Neuronal stem cell (in vitro differentiated cells): ENCODE results near the gene PRR11.

Experiments used
- DNase-seq: peaks from one replicate; pipeline ENCODE4 v3.0.0-alpha.2; 2013; ENCODE audit warnings: low spot score
- H2AFZ ChIP-seq: one replicate; pipeline ENCODE4 v1.6.1; 2013; ENCODE audit warnings: mild to moderate bottlenecking, low read length, inconsistent platforms
- H2AK5ac ChIP-seq: 2 replicates; pipeline ENCODE4 v1.6.1; 2013; ENCODE audit warnings: low read depth, mild to moderate bottlenecking, inconsistent platforms, low read length, moderate library complexity, mixed read lengths
- H2BK120ac ChIP-seq: 2 replicates; pipeline ENCODE4 v1.6.1; 2013; ENCODE audit warnings: low read depth, mild to moderate bottlenecking, inconsistent platforms, low read length, moderate library complexity, mixed read lengths
- H2BK12ac ChIP-seq: one replicate; pipeline ENCODE4 v1.6.1; 2013; ENCODE audit warnings: low read length, inconsistent platforms
- H2BK15ac ChIP-seq: 2 replicates; pipeline ENCODE4 v1.6.1; 2013; ENCODE audit warnings: mild to moderate bottlenecking, low read length, inconsistent platforms, mixed read lengths
- H2BK5ac ChIP-seq: one replicate; pipeline ENCODE4 v1.6.1; 2013; ENCODE audit warnings: inconsistent platforms, mild to moderate bottlenecking, low read length, moderate library complexity
- H3K14ac ChIP-seq: one replicate; pipeline ENCODE4 v1.6.1; 2013; ENCODE audit warnings: low read length, inconsistent platforms
- H3K18ac ChIP-seq: 2 replicates; pipeline ENCODE4 v1.6.1; 2013; ENCODE audit warnings: low read length, inconsistent platforms
- H3K23ac ChIP-seq: 2 replicates; pipeline ENCODE4 v1.6.1; 2013; ENCODE audit warnings: low read depth, mild to moderate bottlenecking, mixed read lengths, low read length, inconsistent platforms; ENCODE audit not compliant: poor library complexity
- H3K27ac ChIP-seq: replicated peaks from 3 replicates; pipeline ENCODE4 v1.5.1; 2013; ENCODE audit warnings: low read length, inconsistent platforms
- H3K27me3 ChIP-seq, 3 experiments: 2 replicates each; pipeline ENCODE4 v1.6.1; 2013; ENCODE audit warnings: low read length in 3 of 3, mild to moderate bottlenecking in 2 of 3, inconsistent platforms in 1 of 3, low read depth in 1 of 3, mixed read lengths in 1 of 3, moderate library complexity in 1 of 3; ENCODE audit not compliant: control insufficient read depth in 3 of 3, insufficient read depth in 3 of 3
- H3K36me3 ChIP-seq, 2 donors: replicated peaks in 1 of 2; 2 replicates each; pipeline ENCODE4 v1.6.1; 2013; ENCODE audit warnings: low read length in 2 of 2; ENCODE audit not compliant: control insufficient read depth in 2 of 2, insufficient read depth in 2 of 2
- H3K4ac ChIP-seq: 2 replicates; pipeline ENCODE4 v1.6.1; 2013; ENCODE audit warnings: inconsistent platforms, mild to moderate bottlenecking, low read length, moderate library complexity
- H3K4me1 ChIP-seq, 2 donors: 1 replicate in 1 of 2; 2 replicates in 1 of 2; pipeline ENCODE4 v1.6.1; 2013; ENCODE audit warnings: low read length in 2 of 2, low read depth in 1 of 2; ENCODE audit not compliant: control insufficient read depth in 2 of 2, insufficient read depth in 1 of 2
- H3K4me2 ChIP-seq: one replicate; pipeline ENCODE4 v1.6.1; 2013; ENCODE audit warnings: mild to moderate bottlenecking, low read length, inconsistent platforms; ENCODE audit not compliant: insufficient read depth, poor library complexity, severe bottlenecking
- H3K4me3 ChIP-seq, 2 donors: 2 replicates each; pipeline ENCODE4 v1.5.1; 2013; ENCODE audit warnings: low read length in 2 of 2, mild to moderate bottlenecking in 2 of 2, inconsistent platforms in 1 of 2, moderate library complexity in 1 of 2
- H3K79me1 ChIP-seq: one replicate; pipeline ENCODE4 v1.6.1; 2013; ENCODE audit warnings: low read depth, mild to moderate bottlenecking, inconsistent platforms, low read length, moderate library complexity
- H3K9ac ChIP-seq: one replicate; pipeline ENCODE4 v1.6.1; 2013; ENCODE audit warnings: mild to moderate bottlenecking, low read depth, low read length, inconsistent platforms; ENCODE audit not compliant: poor library complexity
- H3K9me3 ChIP-seq, 2 donors: replicated peaks in 1 of 2; 2 replicates each; pipeline versions ENCODE3 to v1.6.1; 2013; ENCODE audit warnings: low read length in 2 of 2, mild to moderate bottlenecking in 2 of 2, inconsistent platforms in 1 of 2, low read depth in 1 of 2, mixed read lengths in 1 of 2, moderate library complexity in 1 of 2; ENCODE audit not compliant: control insufficient read depth in 2 of 2, insufficient read depth in 1 of 2
- H4K8ac ChIP-seq: one replicate; pipeline ENCODE4 v1.6.1; 2013; ENCODE audit warnings: low read depth, mild to moderate bottlenecking, inconsistent platforms, low read length, moderate library complexity
- H4K91ac ChIP-seq: one replicate; pipeline ENCODE4 v1.6.1; 2013; ENCODE audit warnings: low read length, low read depth, mild to moderate bottlenecking, inconsistent platforms; ENCODE audit not compliant: poor library complexity
- WGBS, 2 donors: extraction: QIAGEN DNeasy Blood & Tissue Kit; methylation state at CpG; one replicate each; pipeline ENCODE4 v1.1.7; 2013; ENCODE audit warnings: missing lambda C conversion rate in 2 of 2, mixed read lengths in 1 of 2; ENCODE audit not compliant: insufficient read length in 2 of 2, insufficient replicate concordance in 1 of 2; ENCODE audit errors: extremely low coverage in 2 of 2; 5-methylcytosine and 5-hydroxymethylcytosine counted together

PRR11 gene

GRCh38 chr17:59199398-59199797 is 43.9 kb downstream of the PRR11 start:
- Histone ChIP-seq H3K9me3 (no peaks in the 10 kb centered on the region), H3K23ac (no peak overlapping the region), H3K18ac (no peak overlapping the region), H2BK120ac (no peak overlapping the region), H3K14ac (no peak overlapping the region), H2BK5ac (no peak overlapping the region), H3K4me3 (no peak overlapping the region), H2AFZ (no peak overlapping the region), H3K79me1 (no peaks in the 10 kb centered on the region), H3K36me3 (peaks cover 31 to 94% of the 10 kb centered on the region in 2 donors), H2BK12ac (no peak overlapping the region), H3K4me1 (no peaks in the 10 kb centered on the region), H2AK5ac (no peak overlapping the region), H3K4me2 (no peak overlapping the region), H3K27me3 (no peaks in the 10 kb centered on the region), H4K8ac (no peak overlapping the region), H3K27ac (no peak overlapping the region), H3K4ac (no peak overlapping the region), H3K9ac (no peak overlapping the region), H4K91ac (no peak overlapping the region), H2BK15ac (no peak overlapping the region)
- WGBS, 2 donors = no CpG with 5 or more reads among the region's 4 CpGs
- DNase-seq = no peak

GRCh38 chr17:59202320-59202719 is 46.8 kb downstream of the PRR11 start:
- Histone ChIP-seq H3K4me2 (no peak overlapping the region), H3K18ac (no peak overlapping the region), H3K14ac (no peak overlapping the region), H2BK15ac (no peak overlapping the region), H3K36me3 (peaks cover 22 to 66% of the 10 kb centered on the region in 2 donors), H3K79me1 (no peaks in the 10 kb centered on the region), H3K4me3 (no peak overlapping the region), H2BK12ac (no peak overlapping the region), H3K9me3 (no peaks in the 10 kb centered on the region), H3K9ac (no peak overlapping the region), H2BK5ac (no peak overlapping the region), H3K23ac (no peak overlapping the region), H2BK120ac (no peak overlapping the region), H2AFZ (no peak overlapping the region), H3K4ac (no peak overlapping the region), H4K91ac (no peak overlapping the region), H3K27me3 (no peaks in the 10 kb centered on the region), H3K27ac (no peak overlapping the region), H3K4me1 (no peaks in the 10 kb centered on the region), H2AK5ac (no peak overlapping the region), H4K8ac (no peak overlapping the region)
- no CpG with 5 or more reads among the region's 1 CpG for WGBS, 2 donors
- no peak for DNase-seq

GRCh38 chr17:59219370-59219769 is 63.8 kb downstream of the PRR11 start:
- Histone ChIP-seq H3K27ac (no peak overlapping the region), H3K79me1 (no peaks in the 10 kb centered on the region), H3K18ac (no peak overlapping the region), H2BK15ac (no peak overlapping the region), H3K4me3 (no peak overlapping the region), H2BK12ac (no peak overlapping the region), H3K14ac (no peak overlapping the region), H2AFZ (peak overlapping the region; percentile 97), H4K91ac (no peak overlapping the region), H2BK5ac (no peak overlapping the region), H4K8ac (no peak overlapping the region), H3K9ac (no peak overlapping the region), H3K36me3 (peaks cover 0 to 12% of the 10 kb centered on the region in 2 donors), H3K4ac (no peak overlapping the region), H3K27me3 (no peaks in the 10 kb centered on the region), H3K4me2 (no peak overlapping the region), H3K9me3 (no peaks in the 10 kb centered on the region), H2BK120ac (no peak overlapping the region), H3K23ac (no peak overlapping the region), H2AK5ac (no peak overlapping the region), H3K4me1 (peaks cover 0 to 8% of the 10 kb centered on the region in 2 donors)
- WGBS, 2 donors = no CpG with 5 or more reads among the region's 16 CpGs
- DNase-seq = no peak

GRCh38 chr17:59219992-59220327 is 64.4 kb downstream of the PRR11 start:
- no CpG with 5 or more reads among the region's 7 CpGs for WGBS, 2 donors
- Histone ChIP-seq H2BK5ac (no peak overlapping the region), H3K27me3 (no peaks in the 10 kb centered on the region), H2AFZ (peak overlapping the region; percentile 97), H2AK5ac (no peak overlapping the region), H3K36me3 (peaks cover 0 to 7% of the 10 kb centered on the region in 2 donors), H3K9ac (no peak overlapping the region), H3K27ac (peak overlapping the region; percentile 21), H3K14ac (no peak overlapping the region), H3K4me2 (peak overlapping the region; percentile 28), H3K79me1 (no peaks in the 10 kb centered on the region), H4K8ac (no peak overlapping the region), H3K4me3 (peak overlapping the region in 1 of 2 donors; percentile 89), H2BK12ac (no peak overlapping the region), H4K91ac (no peak overlapping the region), H2BK15ac (no peak overlapping the region), H3K4me1 (peaks cover 0 to 8% of the 10 kb centered on the region in 2 donors), H2BK120ac (no peak overlapping the region), H3K9me3 (no peaks in the 10 kb centered on the region), H3K23ac (no peak overlapping the region), H3K4ac (no peak overlapping the region), H3K18ac (no peak overlapping the region)
- DNase-seq = no peak
